WTC11 (cell line): ENCODE data around the gene SEZ6L2.

ENCODE experiments used
- CBFB ChIP-seq: sonication (generic); formaldehyde crosslinking; IDR thresholded peaks from 2 replicates; pipeline ENCODE4 v1.8.1; 2022; ENCODE audit warnings: mild to moderate bottlenecking, low read depth, missing genetic modification reagents
- CTCF ChIP-seq: fragments of 200-600 bp; IDR thresholded peaks from 2 replicates; pipeline ENCODE4 v1.8.0; 2022; ENCODE audit warnings: antibody characterized with exemption
- FOXJ3 ChIP-seq: sonication (generic); formaldehyde crosslinking; IDR thresholded peaks from 2 replicates; pipeline ENCODE4 v1.9.0; 2021; ENCODE audit warnings: missing genetic modification reagents, mild to moderate bottlenecking, borderline replicate concordance
- MAX ChIP-seq: sonication (generic); formaldehyde crosslinking; IDR thresholded peaks from 2 replicates; pipeline ENCODE4 v1.8.0; 2022; ENCODE audit warnings: mild to moderate bottlenecking, missing genetic modification reagents
- NFATC4 ChIP-seq: fragments of 250-450 bp; sonication (Bioruptor Pico); IDR thresholded peaks from 2 replicates; pipeline ENCODE4 v1.9.0; 2021; ENCODE audit warnings: mild to moderate bottlenecking

GRCh38 chr16:29943846-29944799 lies 44.8 kb upstream of the SEZ6L2 start:
- TF ChIP-seq CBFB (CRISPR knock-in tag) (no peak), CTCF (no peak), MAX (CRISPR knock-in tag) (no peak), FOXJ3 (CRISPR knock-in tag) (no peak), NFATC4 (no peak)
